HCT116 (cell line): Measurements from ENCODE around the gene CLIC3. TPM values are rescaled to one million over a fixed set of nuclear protein-coding genes. Genes with fewer than 3 reads are reported as not detected.

Experiments
- ATAC-seq: fragments of 200-7000 bp; cut with Tn5 transposase; 2 replicates; pipeline ENCODE4 v1.9.1; 2020; ENCODE audit warnings: mild to moderate bottlenecking, moderate library complexity
- BruUV-seq: library from RNA; stranded (reverse); fragments of 400-500 nt; replicated peaks from 2 replicates; lab custom pipeline; 2021; lab: Mats Ljungman, UMichigan
- CTCF ChIA-PET: fragments of 300-600 bp; sonication (Branson Sonifier 250); formaldehyde crosslinking; loops from one replicate; lab custom pipeline; 2021; ENCODE audit warnings: antibody characterized with exemption; lab: Charles Lee
- POLR2A ChIA-PET: fragments of 300-600, 350-600 bp; sonication (Branson Sonifier 250); formaldehyde crosslinking; loops from one replicate; lab custom pipeline; 2021; ENCODE audit warnings: antibody characterized with exemption; lab: Charles Lee
- RAD21 ChIA-PET, 2 experiments: fragments of 300-600 bp; sonication (Branson Sonifier 250); formaldehyde crosslinking; loops; one replicate each; lab custom pipeline; 2023; ENCODE audit warnings: low total read pairs in 2 of 2; ENCODE audit not compliant: uncharacterized antibody in 2 of 2, unreplicated experiment in 2 of 2, low non-redundant PET in 1 of 2; lab: Charles Lee
- DNase-seq: peaks from one replicate; pipeline ENCODE4 v3.0.0-alpha.2; 2010; ENCODE audit warnings: low read depth, low spot score
- H2AFZ ChIP-seq: fragments of 200-600 bp; shearing (Covaris generic), sonication (generic); 2 replicates; pipeline ENCODE4 v1.6.1; 2017; ENCODE audit warnings: low read depth, mixed run types, mixed read lengths, antibody characterized with exemption, low read length; ENCODE audit not compliant: poor library complexity, severe bottlenecking
- H3K27ac ChIP-seq: 2 replicates; pipeline ENCODE4 v1.5.1; 2012; ENCODE audit warnings: low read depth, low read length
- H3K27me3 ChIP-seq: fragments of 200-600 bp; sonication (generic); 2 replicates; pipeline ENCODE4 v1.6.1; 2016; ENCODE audit warnings: mixed run types, low read length, mixed read lengths; ENCODE audit not compliant: insufficient read depth
- H3K36me3 ChIP-seq, 2 experiments: fragments of 200-500 bp in 1 of 2; fragments of 200-600 bp in 1 of 2; sonication (Bioruptor generic) in 1 of 2; sonication (generic) in 1 of 2; 2 replicates each; pipeline versions ENCODE4 v1.5.1 to v1.6.1; 2014 to 2016; ENCODE audit warnings: low read length in 2 of 2, inconsistent platforms in 1 of 2, mixed read lengths in 1 of 2, mixed run types in 1 of 2; ENCODE audit not compliant: insufficient read depth in 2 of 2, control insufficient read depth in 1 of 2
- H3K4me1 ChIP-seq, 2 experiments: fragments of 200-600 bp in 1 of 2; sonication (generic) in 1 of 2; 2 replicates each; pipeline versions ENCODE4 v1.5.1 to v1.6.1; 2012 to 2017; ENCODE audit warnings: low read length in 2 of 2, inconsistent platforms in 1 of 2, mild to moderate bottlenecking in 1 of 2, mixed read lengths in 1 of 2, mixed run types in 1 of 2, moderate library complexity in 1 of 2; ENCODE audit not compliant: insufficient read depth in 2 of 2, control insufficient read depth in 1 of 2
- H3K4me2 ChIP-seq: fragments of 200-600 bp; sonication (generic); 2 replicates; pipeline ENCODE4 v1.6.1; 2017; ENCODE audit warnings: mixed run types, low read length, mixed read lengths
- H3K4me3 ChIP-seq, 2 experiments: fragments of 200-600 bp in 1 of 2; sonication (generic) in 1 of 2; replicated peaks in 1 of 2; 2 replicates each; pipeline ENCODE4 v1.5.1; 2011 to 2016; ENCODE audit warnings: low read length in 2 of 2, control low read depth in 1 of 2, low read depth in 1 of 2, mild to moderate bottlenecking in 1 of 2, mixed read lengths in 1 of 2, mixed run types in 1 of 2
- H3K79me2 ChIP-seq: fragments of 200-600 bp; sonication (generic); 2 replicates; pipeline ENCODE4 v1.6.1; 2017; ENCODE audit warnings: mild to moderate bottlenecking, mixed run types, low read length, moderate library complexity, mixed read lengths; ENCODE audit not compliant: insufficient read depth
- H3K9ac ChIP-seq: fragments of 200-600 bp; sonication (generic); 2 replicates; pipeline ENCODE4 v1.6.1; 2016; ENCODE audit warnings: low read length, mixed read lengths
- H3K9me2 ChIP-seq: fragments of 200-600 bp; sonication (generic), shearing (Covaris generic); 2 replicates; pipeline ENCODE4 v1.6.1; 2017; ENCODE audit warnings: mixed run types, mild to moderate bottlenecking, moderate library complexity; ENCODE audit not compliant: insufficient read depth
- H3K9me3 ChIP-seq, 2 experiments: fragments of 200-500 bp in 1 of 2; fragments of 200-600 bp in 1 of 2; sonication (Bioruptor generic) in 1 of 2; sonication (generic) in 1 of 2; 2 replicates each; pipeline ENCODE4 v1.6.1; 2014 to 2017; ENCODE audit warnings: low read length in 2 of 2, mixed read lengths in 2 of 2, inconsistent platforms in 1 of 2, low read depth in 1 of 2, mild to moderate bottlenecking in 1 of 2, mixed run types in 1 of 2, moderate library complexity in 1 of 2; ENCODE audit not compliant: control insufficient read depth in 1 of 2, insufficient read depth in 1 of 2
- H4K20me1 ChIP-seq: fragments of 200-600 bp; sonication (generic), shearing (Covaris generic); 2 replicates; pipeline ENCODE4 v1.6.1; 2017; ENCODE audit warnings: mixed run types, mild to moderate bottlenecking, moderate library complexity; ENCODE audit not compliant: insufficient read depth
- CBX3 ChIP-seq: IDR thresholded peaks from 2 replicates; pipeline ENCODE4 v1.6.1; 2012; ENCODE audit warnings: low read depth
- CEBPB ChIP-seq: IDR thresholded peaks from 2 replicates; pipeline ENCODE4 v1.6.1; 2012; ENCODE audit warnings: low read depth
- CTCF ChIP-seq, 3 experiments: fragments of 200-600 bp in 1 of 3; sonication (generic) in 1 of 3; IDR thresholded peaks in 2 of 3; conservative IDR thresholded peaks in 1 of 3; 2 replicates each; pipeline ENCODE4 v1.5.1; 2012 to 2017; ENCODE audit warnings: low read depth in 2 of 3, low read length in 2 of 3, antibody characterized with exemption in 1 of 3, borderline replicate concordance in 1 of 3, control low read depth in 1 of 3, mild to moderate bottlenecking in 1 of 3, mixed read lengths in 1 of 3, mixed run types in 1 of 3, moderate library complexity in 1 of 3; ENCODE audit not compliant: insufficient read depth in 1 of 3
- ELF1 ChIP-seq: IDR thresholded peaks from 2 replicates; pipeline ENCODE4 v1.6.1; 2012; ENCODE audit warnings: low read depth, borderline replicate concordance
- EZH2 ChIP-seq: fragments of 200-600 bp; sonication (generic); IDR thresholded peaks from 2 replicates; pipeline ENCODE4 v1.6.1; 2017; ENCODE audit warnings: antibody characterized with exemption, mixed run types
- EZH2phosphoT487 ChIP-seq: fragments of 200-600 bp; IDR thresholded peaks from 2 replicates; pipeline ENCODE4 v1.6.1; 2018; ENCODE audit warnings: antibody characterized with exemption, borderline replicate concordance
- FOSL1 ChIP-seq: IDR thresholded peaks from 2 replicates; pipeline ENCODE4 v1.6.1; 2012; ENCODE audit warnings: low read depth
- JUND ChIP-seq: IDR thresholded peaks from 2 replicates; pipeline ENCODE4 v1.6.1; 2012
- MAX ChIP-seq: IDR thresholded peaks from 2 replicates; pipeline ENCODE4 v1.6.1; 2012
- POLR2A ChIP-seq: IDR thresholded peaks from 2 replicates; pipeline ENCODE4 v1.7.0; 2011; ENCODE audit warnings: borderline replicate concordance; ENCODE audit not compliant: insufficient read depth, insufficient read length; ENCODE audit errors: extremely low read depth
- POLR2AphosphoS5 ChIP-seq: IDR thresholded peaks from 2 replicates; pipeline ENCODE4 v1.6.1; 2011; ENCODE audit warnings: mild to moderate bottlenecking, low read depth, low read length, moderate library complexity
- RAD21 ChIP-seq: IDR thresholded peaks from 2 replicates; pipeline ENCODE4 v1.6.1; 2012; ENCODE audit warnings: low read depth, mild to moderate bottlenecking
- REST ChIP-seq: IDR thresholded peaks from 2 replicates; pipeline ENCODE4 v1.6.1; 2012; ENCODE audit warnings: low read depth
- SIN3A ChIP-seq: IDR thresholded peaks from 2 replicates; pipeline ENCODE4 v1.6.1; 2012; ENCODE audit warnings: low read depth
- SRF ChIP-seq: IDR thresholded peaks from 2 replicates; pipeline ENCODE4 v1.6.1; 2012; ENCODE audit warnings: low read depth
- TCF7L2 ChIP-seq: IDR thresholded peaks from 2 replicates; pipeline ENCODE4 v1.7.0; 2011; ENCODE audit warnings: borderline replicate concordance, inconsistent platforms; ENCODE audit not compliant: insufficient read depth, insufficient read length; ENCODE audit errors: extremely low read depth
- ZFX ChIP-seq: fragments of 450-650 bp; IDR thresholded peaks from 2 replicates; pipeline ENCODE4 v1.6.1; 2017
- ZNF274 ChIP-seq: fragments of 200-500 bp; sonication (Bioruptor generic); IDR thresholded peaks from 2 replicates; pipeline ENCODE4 v1.6.1; 2014; ENCODE audit warnings: mild to moderate bottlenecking, low read depth, low read length, inconsistent platforms
- intact Hi-C: fragments of 100-400 bp; cut with micrococcal nuclease; formaldehyde crosslinking; loops from 2 replicates; pipeline ENCODE4 v1.10.0; 2022
- total RNA-seq: library from RNA; stranded (reverse); gene quantifications from one replicate; pipeline ENCODE4 v1.2.1, GENCODE V29; 2021; ENCODE audit not compliant: unreplicated experiment
- TF ChIP-seq, protein P1 (sequence below): IDR thresholded peaks from 2 replicates; pipeline ENCODE4 v1.6.1; 2012
- TF ChIP-seq, protein P2 (sequence below): IDR thresholded peaks from 2 replicates; pipeline ENCODE4 v1.6.1; 2011; ENCODE audit warnings: mild to moderate bottlenecking, low read length, moderate library complexity; ENCODE audit not compliant: insufficient replicate concordance; ENCODE audit errors: extremely low read depth

CLIC3 gene
- total RNA-seq, 1 experiment from 2014 or later, result 8.4 TPM

- peaks cover 52 to 69% of the 10 kb centered on the region in 2 experiments for H3K4me1 ChIP-seq
- ChIA-PET POLR2A (interaction anchor here (1.0 kb wide), 1 partner anchor 8 kb away, joined by 3 read pairs; no protein-coding TSS in a partner anchor), CTCF (interaction anchor here (0.9 kb wide), 1 partner anchor 35 kb away, joined by 4 read pairs; no protein-coding TSS in a partner anchor), RAD21 (no interaction called here)
- ATAC-seq (no peak), DNase-seq (no peak)
- H3K4me2 ChIP-seq, result peak overlapping the region; percentile 99; the same call in 1 of the 2 replicates
- no peak overlapping the region for H3K9ac ChIP-seq
- H3K4me3 ChIP-seq, result no peak overlapping the region
- H3K79me2 ChIP-seq, result peaks cover 20% of the 10 kb centered on the region
- intact Hi-C loops, result no loop called here
- no peaks in the 10 kb centered on the region; a peak in 1 of 4 replicates for H3K9me3 ChIP-seq
- H4K20me1 ChIP-seq, result no peaks in the 10 kb centered on the region
- BruUV-seq, result no TSS peak
- H2AFZ ChIP-seq, result no peak overlapping the region
- TF ChIP-seq EZH2 (no peak), SIN3A (no peak), MAX (no peak), FOSL1 (no peak), CBX3 (no peak), POLR2A (no peak), CEBPB (no peak), CTCF (IDR thresholded peaks at IDR 0.05 in 2 of 3, conservative IDR thresholded peaks at IDR 0.05 in 1 of 3; ENCODE audit: borderline replicate concordance in 1 of 3, insufficient read depth in 1 of 3, low read depth in 2 of 3, low read length in 2 of 3) (no peak), REST (no peak), POLR2AphosphoS5 (no peak), ELF1 (no peak), RAD21 (no peak), JUND (no peak), ZNF274 (no peak), EZH2phosphoT487 (no peak), ZFX (no peak), SRF (no peak), TCF7L2 (no peak)
- TF ChIP-seq, protein P1, sequence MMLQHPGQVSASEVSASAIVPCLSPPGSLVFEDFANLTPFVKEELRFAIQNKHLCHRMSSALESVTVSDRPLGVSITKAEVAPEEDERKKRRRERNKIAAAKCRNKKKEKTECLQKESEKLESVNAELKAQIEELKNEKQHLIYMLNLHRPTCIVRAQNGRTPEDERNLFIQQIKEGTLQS, result no peak
- TF ChIP-seq, protein P2, sequence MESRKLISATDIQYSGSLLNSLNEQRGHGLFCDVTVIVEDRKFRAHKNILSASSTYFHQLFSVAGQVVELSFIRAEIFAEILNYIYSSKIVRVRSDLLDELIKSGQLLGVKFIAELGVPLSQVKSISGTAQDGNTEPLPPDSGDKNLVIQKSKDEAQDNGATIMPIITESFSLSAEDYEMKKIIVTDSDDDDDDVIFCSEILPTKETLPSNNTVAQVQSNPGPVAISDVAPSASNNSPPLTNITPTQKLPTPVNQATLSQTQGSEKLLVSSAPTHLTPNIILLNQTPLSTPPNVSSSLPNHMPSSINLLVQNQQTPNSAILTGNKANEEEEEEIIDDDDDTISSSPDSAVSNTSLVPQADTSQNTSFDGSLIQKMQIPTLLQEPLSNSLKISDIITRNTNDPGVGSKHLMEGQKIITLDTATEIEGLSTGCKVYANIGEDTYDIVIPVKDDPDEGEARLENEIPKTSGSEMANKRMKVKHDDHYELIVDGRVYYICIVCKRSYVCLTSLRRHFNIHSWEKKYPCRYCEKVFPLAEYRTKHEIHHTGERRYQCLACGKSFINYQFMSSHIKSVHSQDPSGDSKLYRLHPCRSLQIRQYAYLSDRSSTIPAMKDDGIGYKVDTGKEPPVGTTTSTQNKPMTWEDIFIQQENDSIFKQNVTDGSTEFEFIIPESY, result no peak
- peaks cover 0 to 12% of the 10 kb centered on the region in 2 experiments; a peak in 2 of 4 replicates for H3K36me3 ChIP-seq
- H3K27me3 ChIP-seq, result no peaks in the 10 kb centered on the region
- peak overlapping the region; percentile 95; the same call in 1 of the 2 replicates for H3K27ac ChIP-seq
- H3K9me2 ChIP-seq, result no peaks in the 10 kb centered on the region
These were observed 2.0 kb downstream of the CLIC3 start for GRCh38 chr9:136994180-136994887.
